H9 (cell line): ENCODE data around the gene SLC10A3. TPM values are rescaled to one million over a fixed set of nuclear protein-coding genes. Genes with fewer than 3 reads are reported as not detected.

Source experiments
- DNase-seq: peaks from one replicate; pipeline ENCODE4 v3.0.0-alpha.2; 2017
- H2AFZ ChIP-seq: one replicate; pipeline ENCODE4 v1.6.1; 2013; ENCODE audit warnings: mild to moderate bottlenecking, low read length, control low read depth, moderate library complexity
- H2AK5ac ChIP-seq: 2 replicates; pipeline ENCODE4 v1.6.1; 2013; ENCODE audit warnings: low read length, control low read depth, mixed read lengths; ENCODE audit not compliant: insufficient read length
- H2BK120ac ChIP-seq: one replicate; pipeline ENCODE4 v1.6.1; 2013; ENCODE audit warnings: low read depth, mild to moderate bottlenecking, low read length, control low read depth, inconsistent platforms; ENCODE audit not compliant: poor library complexity, severe bottlenecking
- H2BK12ac ChIP-seq: 2 replicates; pipeline ENCODE4 v1.6.1; 2013; ENCODE audit warnings: low read length, control low read depth, mixed read lengths, low read depth; ENCODE audit not compliant: insufficient read length
- H2BK15ac ChIP-seq: 2 replicates; pipeline ENCODE4 v1.6.1; 2013; ENCODE audit warnings: low read depth, low read length, control low read depth
- H2BK20ac ChIP-seq: one replicate; pipeline ENCODE4 v1.6.1; 2013; ENCODE audit warnings: low read depth, mild to moderate bottlenecking, low read length, control low read depth, inconsistent platforms; ENCODE audit not compliant: poor library complexity, severe bottlenecking
- H2BK5ac ChIP-seq: 2 replicates; pipeline ENCODE4 v1.6.1; 2013; ENCODE audit warnings: low read length, control low read depth, mixed read lengths; ENCODE audit not compliant: insufficient read length
- H3K14ac ChIP-seq: 2 replicates; pipeline ENCODE4 v1.6.1; 2013; ENCODE audit warnings: low read length, control low read depth; ENCODE audit not compliant: insufficient read depth
- H3K18ac ChIP-seq: 2 replicates; pipeline ENCODE4 v1.6.1; 2013; ENCODE audit warnings: low read depth, mild to moderate bottlenecking, mixed read lengths, low read length, control low read depth; ENCODE audit not compliant: insufficient read length
- H3K23ac ChIP-seq: 2 replicates; pipeline ENCODE4 v1.6.1; 2013; ENCODE audit warnings: low read length, control low read depth, mixed read lengths, low read depth; ENCODE audit not compliant: insufficient read length
- H3K23me2 ChIP-seq: 2 replicates; pipeline ENCODE4 v1.6.1; 2013; ENCODE audit warnings: low read depth, mild to moderate bottlenecking, mixed read lengths, low read length, control low read depth; ENCODE audit not compliant: insufficient read length, poor library complexity, severe bottlenecking
- H3K27ac ChIP-seq: 2 replicates; pipeline ENCODE4 v1.5.1; 2013; ENCODE audit warnings: low read length, control low read depth, mixed read lengths, low read depth; ENCODE audit not compliant: insufficient read length
- H3K27me3 ChIP-seq: 2 replicates; pipeline ENCODE4 v1.6.1; 2013; ENCODE audit warnings: low read length, control low read depth, inconsistent platforms; ENCODE audit not compliant: insufficient read depth
- H3K4ac ChIP-seq: 2 replicates; pipeline ENCODE4 v1.6.1; 2013; ENCODE audit warnings: low read depth, mild to moderate bottlenecking, control low read depth, inconsistent platforms, low read length, moderate library complexity
- H3K4me1 ChIP-seq: 2 replicates; pipeline ENCODE4 v1.6.1; 2013; ENCODE audit warnings: low read length, control low read depth, inconsistent platforms; ENCODE audit not compliant: insufficient read depth
- H3K4me2 ChIP-seq: 2 replicates; pipeline ENCODE4 v1.6.1; 2013; ENCODE audit warnings: low read length, control low read depth, mixed read lengths; ENCODE audit not compliant: insufficient read length, insufficient read depth
- H3K56ac ChIP-seq: 2 replicates; pipeline ENCODE4 v1.6.1; 2013; ENCODE audit warnings: low read depth, mild to moderate bottlenecking, mixed read lengths, low read length, control low read depth; ENCODE audit not compliant: insufficient read length
- H3K79me1 ChIP-seq: 2 replicates; pipeline ENCODE4 v1.6.1; 2013; ENCODE audit warnings: low read depth, mild to moderate bottlenecking, moderate library complexity, low read length, control low read depth, inconsistent platforms; ENCODE audit not compliant: insufficient read depth, poor library complexity, severe bottlenecking
- H3K79me2 ChIP-seq: 2 replicates; pipeline ENCODE4 v1.6.1; 2013; ENCODE audit warnings: low read length, control low read depth, inconsistent platforms; ENCODE audit not compliant: insufficient read depth
- H3K9ac ChIP-seq: 2 replicates; pipeline ENCODE4 v1.6.1; 2013; ENCODE audit warnings: low read length, control low read depth, mixed read lengths; ENCODE audit not compliant: insufficient read length; ENCODE audit errors: extremely low read depth
- H3K9me3 ChIP-seq: one replicate; pipeline ENCODE4 v1.6.1; 2013; ENCODE audit warnings: low read depth, low read length, inconsistent platforms; ENCODE audit not compliant: control insufficient read depth
- H3T11ph ChIP-seq: one replicate; pipeline ENCODE4 v1.6.1; 2013; ENCODE audit warnings: mild to moderate bottlenecking, low read length, control low read depth, inconsistent platforms
- H4K20me1 ChIP-seq: one replicate; pipeline ENCODE4 v1.6.1; 2013; ENCODE audit not compliant: control insufficient read depth, insufficient read length, insufficient read depth
- H4K5ac ChIP-seq: 2 replicates; pipeline ENCODE4 v1.6.1; 2013; ENCODE audit warnings: low read depth, mild to moderate bottlenecking, mixed read lengths, low read length, control low read depth; ENCODE audit not compliant: insufficient read length
- H4K8ac ChIP-seq: replicated peaks from 2 replicates; pipeline ENCODE4 v1.6.1; 2013; ENCODE audit warnings: low read length, control low read depth, mixed read lengths, low read depth; ENCODE audit not compliant: insufficient read length
- H4K91ac ChIP-seq: 2 replicates; pipeline ENCODE4 v1.6.1; 2013; ENCODE audit warnings: low read depth, mild to moderate bottlenecking, moderate library complexity, mixed read lengths, low read length, control low read depth; ENCODE audit not compliant: insufficient read length
- H3K27ac Mint-ChIP-seq, 3 experiments: 2 replicates in 2 of 3; 3 replicates in 1 of 3; pipeline ENCODE4 v1.8.0; 2020 to 2021; ENCODE audit warnings: mixed read lengths in 3 of 3, mild to moderate bottlenecking in 1 of 3, moderate library complexity in 1 of 3
- H3K27me3 Mint-ChIP-seq: 2 replicates; pipeline ENCODE4 v1.8.0; 2021; ENCODE audit warnings: low read depth, mild to moderate bottlenecking, moderate library complexity, mixed read lengths
- H3K36me3 Mint-ChIP-seq, 3 experiments: 2 replicates in 2 of 3; 3 replicates in 1 of 3; pipeline ENCODE4 v1.8.0; 2020 to 2021; ENCODE audit warnings: low read depth in 3 of 3, mixed read lengths in 3 of 3; ENCODE audit not compliant: insufficient read depth in 1 of 3
- H3K4me1 Mint-ChIP-seq, 2 experiments: 2 replicates each; pipeline ENCODE4 v1.8.0; 2020; ENCODE audit warnings: mixed read lengths in 2 of 2
- H3K4me3 Mint-ChIP-seq, 2 experiments: 2 replicates in 1 of 2; 3 replicates in 1 of 2; pipeline ENCODE4 v1.8.0; 2020 to 2021; ENCODE audit warnings: mild to moderate bottlenecking in 2 of 2, mixed read lengths in 2 of 2, moderate library complexity in 1 of 2
- H3K9me3 Mint-ChIP-seq, 2 experiments: 2 replicates in 1 of 2; 3 replicates in 1 of 2; pipeline ENCODE4 v1.8.0; 2020; ENCODE audit warnings: mild to moderate bottlenecking in 2 of 2, mixed read lengths in 2 of 2, moderate library complexity in 1 of 2
- WGBS: extraction: QIAGEN DNeasy Blood & Tissue Kit; methylation state at CpG from one replicate; pipeline ENCODE4 v1.1.7; 2013; ENCODE audit warnings: missing lambda C conversion rate, low lambda C conversion rate, mixed read lengths; ENCODE audit not compliant: insufficient read length; ENCODE audit errors: extremely low coverage; 5-methylcytosine and 5-hydroxymethylcytosine counted together
- total RNA-seq: library from RNA; stranded (reverse); gene quantifications from 2 replicates; pipeline ENCODE4 v1.2.1, GENCODE V29; 2021
- TF ChIP-seq, protein P1 (sequence below): fragments of 200-600 bp; sonication (generic); conservative IDR thresholded peaks from 3 replicates; pipeline ENCODE4 v1.8.0; 2021; ENCODE audit warnings: antibody characterized with exemption, mild to moderate bottlenecking

SLC10A3 gene
- total RNA-seq, 1 experiment from 2014 or later, result 8.8 TPM

GRCh38 chrX:154508384-154508745 lies 17.9 kb upstream of the SLC10A3 start:
- Histone ChIP-seq H3K14ac (no peak overlapping the region), H2BK15ac (no peak overlapping the region), H2AFZ (no peak overlapping the region), H3K4me2 (no peak overlapping the region), H3K4ac (no peak overlapping the region), H3K27ac (no peak overlapping the region), H2AK5ac (no peak overlapping the region), H3K27me3 (no peaks in the 10 kb centered on the region), H3K79me2 (no peaks in the 10 kb centered on the region), H3K9ac (no peak overlapping the region), H4K5ac (no peak overlapping the region), H4K91ac (no peak overlapping the region), H3K23ac (no peak overlapping the region), H2BK20ac (no peak overlapping the region), H3K4me1 (no peaks in the 10 kb centered on the region), H3K79me1 (no peaks in the 10 kb centered on the region), H2BK12ac (no peak overlapping the region), H4K20me1 (no peaks in the 10 kb centered on the region), H2BK120ac (no peak overlapping the region), H3K18ac (no peak overlapping the region), H4K8ac (no peak overlapping the region), H2BK5ac (no peak overlapping the region), H3T11ph (no peak overlapping the region), H3K9me3 (peaks cover 12% of the 10 kb centered on the region), H3K56ac (no peak overlapping the region), H3K23me2 (no peaks in the 10 kb centered on the region)
- Mint-ChIP-seq H3K27ac (no peak overlapping the region), H3K4me3 (no peak overlapping the region), H3K36me3 (peaks cover 30 to 44% (median 34%) of the 10 kb centered on the region in 3 experiments), H3K27me3 (no peaks in the 10 kb centered on the region; the same call in 1 of the 2 replicates), H3K9me3 (peaks cover 63 to 72% of the 10 kb centered on the region in 2 experiments), H3K4me1 (no peaks in the 10 kb centered on the region)
- no peak for DNase-seq
- WGBS, result no CpG with 5 or more reads among the region's 13 CpGs
- TF ChIP-seq, protein P1, sequence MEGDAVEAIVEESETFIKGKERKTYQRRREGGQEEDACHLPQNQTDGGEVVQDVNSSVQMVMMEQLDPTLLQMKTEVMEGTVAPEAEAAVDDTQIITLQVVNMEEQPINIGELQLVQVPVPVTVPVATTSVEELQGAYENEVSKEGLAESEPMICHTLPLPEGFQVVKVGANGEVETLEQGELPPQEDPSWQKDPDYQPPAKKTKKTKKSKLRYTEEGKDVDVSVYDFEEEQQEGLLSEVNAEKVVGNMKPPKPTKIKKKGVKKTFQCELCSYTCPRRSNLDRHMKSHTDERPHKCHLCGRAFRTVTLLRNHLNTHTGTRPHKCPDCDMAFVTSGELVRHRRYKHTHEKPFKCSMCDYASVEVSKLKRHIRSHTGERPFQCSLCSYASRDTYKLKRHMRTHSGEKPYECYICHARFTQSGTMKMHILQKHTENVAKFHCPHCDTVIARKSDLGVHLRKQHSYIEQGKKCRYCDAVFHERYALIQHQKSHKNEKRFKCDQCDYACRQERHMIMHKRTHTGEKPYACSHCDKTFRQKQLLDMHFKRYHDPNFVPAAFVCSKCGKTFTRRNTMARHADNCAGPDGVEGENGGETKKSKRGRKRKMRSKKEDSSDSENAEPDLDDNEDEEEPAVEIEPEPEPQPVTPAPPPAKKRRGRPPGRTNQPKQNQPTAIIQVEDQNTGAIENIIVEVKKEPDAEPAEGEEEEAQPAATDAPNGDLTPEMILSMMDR, result no peak
